ENCODE results near the gene RCVRN.

DNA sequence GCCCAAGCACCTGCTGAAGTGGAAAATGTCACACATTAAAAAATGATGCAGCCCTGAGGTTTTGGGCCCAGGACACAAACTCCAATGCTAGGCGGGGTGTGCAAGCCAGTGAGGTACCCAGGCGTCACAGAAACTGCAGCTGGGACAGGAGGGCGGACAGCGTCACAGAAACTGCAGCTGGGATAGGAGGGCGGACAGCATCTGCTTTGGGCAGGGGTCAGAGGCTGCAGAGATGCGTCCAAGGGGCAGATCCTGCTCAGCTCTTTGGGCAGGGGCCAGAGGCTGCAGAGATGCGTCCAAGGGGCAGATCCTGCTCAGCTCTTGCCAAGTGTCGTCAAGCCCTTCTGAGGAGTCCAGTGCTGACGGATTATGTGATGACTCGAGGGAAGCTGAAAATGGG, 43.9 kb upstream of the RCVRN start:
- TF ChIP-seq LEF1 (IDR thresholded peaks at IDR 0.05; ENCODE audit: borderline replicate concordance): no peak
- TF ChIP-seq ZNF384 (IDR thresholded peaks at IDR 0.05): no peak
- TF ChIP-seq SUZ12 (IDR thresholded peaks at IDR 0.05): no peak
- TF ChIP-seq SP1 (IDR thresholded peaks at IDR 0.05): no peak
- TF ChIP-seq HDGF (IDR thresholded peaks at IDR 0.05; ENCODE audit: borderline replicate concordance): no peak
- no peak for TF ChIP-seq NFRKB (IDR thresholded peaks at IDR 0.05)
- TF ChIP-seq FOXA1 (IDR thresholded peaks at IDR 0.05): no peak
- no peak for TF ChIP-seq CTBP1 (IDR thresholded peaks at IDR 0.05; ENCODE audit: borderline replicate concordance)
- no peak for TF ChIP-seq TARDBP (IDR thresholded peaks at IDR 0.05)
- no peak for TF ChIP-seq FOXK2 (IDR thresholded peaks at IDR 0.05)
- no peak for TF ChIP-seq ELF4 (IDR thresholded peaks at IDR 0.05)
- no peak for TF ChIP-seq BHLHE40 (IDR thresholded peaks at IDR 0.05; ENCODE audit: borderline replicate concordance)
- no peak for TF ChIP-seq FOXM1 (IDR thresholded peaks at IDR 0.05; ENCODE audit: borderline replicate concordance)
